MCF 10A (cell line): ENCODE data around the gene DHRS3. TPM values are rescaled to one million over a fixed set of nuclear protein-coding genes. Genes with fewer than 3 reads are reported as not detected.
A peak's percentile ranks its signal among the peaks of the same experiment; 100 is the strongest.

Experiments
- BruUV-seq: library from RNA; stranded (reverse); fragments of 400-500 nt; replicated peaks from 2 replicates; lab custom pipeline; 2021; lab: Mats Ljungman, UMichigan
- CTCF ChIA-PET: fragments of 300-600 bp; sonication (Branson Sonifier 250); formaldehyde crosslinking; extraction: SDS; loops from one replicate; lab custom pipeline; 2021; ENCODE audit warnings: antibody characterized with exemption, inconsistent platforms; lab: Yijun Ruan, JAX
- POLR2A ChIA-PET: fragments of 300-600, 350-650 bp; sonication (Branson Sonifier 250); formaldehyde crosslinking; extraction: SDS; loops from one replicate; lab custom pipeline; 2020; ENCODE audit warnings: antibody characterized with exemption, inconsistent platforms; lab: Yijun Ruan, JAX
- DNase-seq: peaks from one replicate; pipeline ENCODE4 v3.0.0-alpha.2; 2018; ENCODE audit not compliant: unreplicated experiment
- H3K27ac Mint-ChIP-seq: one replicate; pipeline ENCODE4 v1.8.0; 2022; ENCODE audit warnings: mild to moderate bottlenecking, low read depth, mixed read lengths; ENCODE audit not compliant: unreplicated experiment
- H3K27me3 Mint-ChIP-seq: one replicate; pipeline ENCODE4 v1.8.0; 2022; ENCODE audit warnings: mixed read lengths; ENCODE audit not compliant: insufficient read depth, unreplicated experiment
- H3K36me3 Mint-ChIP-seq: one replicate; pipeline ENCODE4 v1.8.0; 2022; ENCODE audit warnings: mild to moderate bottlenecking, moderate library complexity, mixed read lengths; ENCODE audit not compliant: insufficient read depth, unreplicated experiment
- H3K4me1 Mint-ChIP-seq: one replicate; pipeline ENCODE4 v1.8.0; 2022; ENCODE audit warnings: mixed read lengths; ENCODE audit not compliant: insufficient read depth, unreplicated experiment
- H3K4me3 Mint-ChIP-seq: one replicate; pipeline ENCODE4 v1.8.0; 2022; ENCODE audit warnings: mild to moderate bottlenecking, moderate library complexity, mixed read lengths; ENCODE audit not compliant: unreplicated experiment
- H3K9me3 Mint-ChIP-seq: one replicate; pipeline ENCODE4 v1.8.0; 2022; ENCODE audit warnings: mixed read lengths; ENCODE audit not compliant: unreplicated experiment
- intact Hi-C: fragments of 100-400 bp; cut with micrococcal nuclease; formaldehyde crosslinking; loops from 2 replicates; pipeline ENCODE4 v1.14.1; 2022
- total RNA-seq: library from RNA; stranded (reverse); gene quantifications from 2 replicates; pipeline ENCODE4 v1.2.3, GENCODE V29; 2022
- TF ChIP-seq, protein P1 (sequence below): fragments of 200-600 bp; IDR thresholded peaks from one replicate; pipeline ENCODE4 v1.8.0; 2022; ENCODE audit warnings: antibody characterized with exemption, mild to moderate bottlenecking; ENCODE audit not compliant: unreplicated experiment

The DHRS3 gene
- total RNA-seq, 1 experiment from 2014 or later = 1.4 TPM

GRCh38 chr1:12549460-12550349, 68.3 kb downstream of the DHRS3 start:
- H3K36me3 Mint-ChIP-seq = peaks cover 4% of the 10 kb centered on the region
- peak overlapping the region; percentile 47 for H3K27ac Mint-ChIP-seq
- peaks cover 10% of the 10 kb centered on the region for H3K4me1 Mint-ChIP-seq
- TF ChIP-seq, protein P1, sequence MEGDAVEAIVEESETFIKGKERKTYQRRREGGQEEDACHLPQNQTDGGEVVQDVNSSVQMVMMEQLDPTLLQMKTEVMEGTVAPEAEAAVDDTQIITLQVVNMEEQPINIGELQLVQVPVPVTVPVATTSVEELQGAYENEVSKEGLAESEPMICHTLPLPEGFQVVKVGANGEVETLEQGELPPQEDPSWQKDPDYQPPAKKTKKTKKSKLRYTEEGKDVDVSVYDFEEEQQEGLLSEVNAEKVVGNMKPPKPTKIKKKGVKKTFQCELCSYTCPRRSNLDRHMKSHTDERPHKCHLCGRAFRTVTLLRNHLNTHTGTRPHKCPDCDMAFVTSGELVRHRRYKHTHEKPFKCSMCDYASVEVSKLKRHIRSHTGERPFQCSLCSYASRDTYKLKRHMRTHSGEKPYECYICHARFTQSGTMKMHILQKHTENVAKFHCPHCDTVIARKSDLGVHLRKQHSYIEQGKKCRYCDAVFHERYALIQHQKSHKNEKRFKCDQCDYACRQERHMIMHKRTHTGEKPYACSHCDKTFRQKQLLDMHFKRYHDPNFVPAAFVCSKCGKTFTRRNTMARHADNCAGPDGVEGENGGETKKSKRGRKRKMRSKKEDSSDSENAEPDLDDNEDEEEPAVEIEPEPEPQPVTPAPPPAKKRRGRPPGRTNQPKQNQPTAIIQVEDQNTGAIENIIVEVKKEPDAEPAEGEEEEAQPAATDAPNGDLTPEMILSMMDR = no peak
- no peaks in the 10 kb centered on the region for H3K9me3 Mint-ChIP-seq
- H3K27me3 Mint-ChIP-seq = peaks cover 33% of the 10 kb centered on the region
- ChIA-PET CTCF (interaction anchor here (0.6 to 0.9 kb wide), 2 partner anchors 61 to 132 kb away, joined by 3 to 4 read pairs; no protein-coding TSS in a partner anchor), POLR2A (interaction anchor here (0.5 to 1.6 kb wide), 6 partner anchors 12 to 196 kb away, joined by 3 to 9 read pairs (median 4); partner anchors contain the start of gene DHRS3)
- peak overlapping the region; percentile 70 for H3K4me3 Mint-ChIP-seq
- DNase-seq = peak; percentile 93
- BruUV-seq = no TSS peak
- intact Hi-C loops = loop anchor here (5.0 kb wide), 1 partner anchor 68 kb away; the partner anchor contains the start of gene DHRS3

DNA sequence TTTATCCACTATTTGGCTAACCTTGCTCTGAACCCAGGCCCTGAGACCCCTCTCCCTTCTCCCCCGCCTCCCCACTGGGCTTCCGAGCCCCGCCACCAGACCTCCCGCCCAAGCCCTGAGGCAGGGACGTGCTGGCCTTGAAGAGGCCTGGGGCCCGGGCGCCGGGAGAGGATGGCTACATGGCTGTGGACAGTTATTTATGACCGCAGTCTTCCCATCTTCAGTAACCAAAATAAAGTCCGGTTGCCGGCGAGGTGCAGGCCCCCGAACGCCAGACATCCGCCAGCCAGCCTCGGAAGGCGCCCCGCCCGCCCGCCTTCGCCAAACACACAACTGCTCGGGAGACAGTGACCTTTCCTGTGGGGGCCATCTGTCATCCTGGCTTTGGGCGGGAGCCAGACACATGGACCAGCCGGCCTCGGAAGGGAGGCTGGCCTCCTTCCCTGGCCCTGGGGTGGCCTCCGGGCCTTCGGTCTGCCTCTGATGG, 69.0 kb downstream of the DHRS3 start:
- no peaks in the 10 kb centered on the region for H3K9me3 Mint-ChIP-seq
- no peak for DNase-seq
- H3K4me1 Mint-ChIP-seq = peaks cover 10% of the 10 kb centered on the region
- no TSS peak for BruUV-seq
- no peak overlapping the region for H3K4me3 Mint-ChIP-seq
- CTCF ChIA-PET = no interaction called here
- H3K27me3 Mint-ChIP-seq = peaks cover 35% of the 10 kb centered on the region
- intact Hi-C loops = no loop called here
- POLR2A ChIA-PET = interaction anchor here (1.3 to 1.6 kb wide), 2 partner anchors 12 to 70 kb away, joined by 6 to 9 read pairs; partner anchors contain the start of gene DHRS3
- TF ChIP-seq, protein P1 = no peak
- H3K27ac Mint-ChIP-seq = peak overlapping the region; percentile 47
- H3K36me3 Mint-ChIP-seq = peaks cover 4% of the 10 kb centered on the region

DNA sequence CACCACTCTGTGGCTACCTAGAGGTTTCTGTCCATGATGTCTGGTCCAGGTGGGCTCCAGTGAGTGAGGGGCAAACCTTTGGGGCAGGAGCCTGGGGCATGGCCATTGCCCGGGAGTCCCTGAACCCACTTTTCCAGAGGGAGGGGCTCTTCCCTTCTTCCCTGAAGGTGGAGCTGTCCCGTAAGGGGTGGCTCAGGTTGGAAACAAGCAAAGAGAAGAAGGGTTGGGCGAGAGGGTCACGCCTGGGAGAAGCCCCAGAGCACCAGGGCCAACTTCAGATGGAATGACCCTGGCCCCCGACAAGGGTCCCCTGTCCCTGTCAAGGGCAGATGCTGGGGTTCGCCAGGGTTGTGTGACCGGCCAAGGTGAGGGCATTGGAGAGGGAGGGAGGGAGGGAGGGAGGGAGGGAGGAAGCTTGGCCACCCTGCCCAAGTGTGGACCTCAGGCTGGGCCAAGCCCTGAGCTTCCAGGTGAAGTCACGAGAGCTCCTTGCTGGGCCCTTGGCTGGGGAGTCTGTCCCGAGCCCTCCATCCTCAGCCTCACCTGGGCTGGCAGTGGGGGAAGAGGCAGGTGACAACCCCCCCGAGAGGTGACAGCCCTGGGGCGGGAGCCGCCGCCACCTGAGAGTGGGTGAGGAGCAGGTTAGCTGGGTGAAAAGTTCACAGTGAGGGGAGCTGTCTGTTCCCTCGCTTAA, 69.6 kb downstream of the DHRS3 start:
- BruUV-seq = no TSS peak
- TF ChIP-seq, protein P1 = no peak
- Mint-ChIP-seq H3K9me3 (no peaks in the 10 kb centered on the region), H3K4me3 (no peak overlapping the region), H3K27ac (no peak overlapping the region), H3K36me3 (peaks cover 5% of the 10 kb centered on the region), H3K27me3 (peaks cover 35% of the 10 kb centered on the region), H3K4me1 (peaks cover 10% of the 10 kb centered on the region)
- ChIA-PET CTCF (interaction anchor here (1.2 kb wide), 1 partner anchor 113 kb away, joined by 3 read pairs; no protein-coding TSS in a partner anchor), POLR2A (no interaction called here)
- no peak for DNase-seq
- intact Hi-C loops = no loop called here
